ENCODE measurements around the gene LGALS14.

LGALS14 gene

DNA sequence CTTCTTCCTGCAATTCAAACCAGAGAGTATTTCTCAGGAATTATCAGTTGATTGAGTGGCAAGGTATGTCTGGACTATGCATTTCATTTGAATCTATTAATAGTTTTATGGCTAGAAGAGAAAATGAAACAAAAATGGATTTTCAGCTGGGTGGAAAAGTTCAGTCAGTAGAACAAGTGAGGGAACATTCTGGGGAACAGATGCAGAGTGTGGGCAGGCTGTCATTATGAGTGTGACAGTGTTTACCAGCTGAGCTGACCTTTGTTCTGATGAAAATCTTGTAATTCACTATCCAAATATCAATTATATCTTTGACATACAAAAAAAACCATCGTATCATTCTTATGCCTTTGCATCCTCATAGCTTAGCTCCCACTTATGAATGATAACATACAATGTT is 36.1 kb downstream of the LGALS14 start:
- H3K4me3 ChIP-seq (ENCODE audit: low read depth, low read length), result no peak overlapping the region
- no peak for DNase-seq (ENCODE audit: low read depth)
- TF ChIP-seq, protein P1, sequence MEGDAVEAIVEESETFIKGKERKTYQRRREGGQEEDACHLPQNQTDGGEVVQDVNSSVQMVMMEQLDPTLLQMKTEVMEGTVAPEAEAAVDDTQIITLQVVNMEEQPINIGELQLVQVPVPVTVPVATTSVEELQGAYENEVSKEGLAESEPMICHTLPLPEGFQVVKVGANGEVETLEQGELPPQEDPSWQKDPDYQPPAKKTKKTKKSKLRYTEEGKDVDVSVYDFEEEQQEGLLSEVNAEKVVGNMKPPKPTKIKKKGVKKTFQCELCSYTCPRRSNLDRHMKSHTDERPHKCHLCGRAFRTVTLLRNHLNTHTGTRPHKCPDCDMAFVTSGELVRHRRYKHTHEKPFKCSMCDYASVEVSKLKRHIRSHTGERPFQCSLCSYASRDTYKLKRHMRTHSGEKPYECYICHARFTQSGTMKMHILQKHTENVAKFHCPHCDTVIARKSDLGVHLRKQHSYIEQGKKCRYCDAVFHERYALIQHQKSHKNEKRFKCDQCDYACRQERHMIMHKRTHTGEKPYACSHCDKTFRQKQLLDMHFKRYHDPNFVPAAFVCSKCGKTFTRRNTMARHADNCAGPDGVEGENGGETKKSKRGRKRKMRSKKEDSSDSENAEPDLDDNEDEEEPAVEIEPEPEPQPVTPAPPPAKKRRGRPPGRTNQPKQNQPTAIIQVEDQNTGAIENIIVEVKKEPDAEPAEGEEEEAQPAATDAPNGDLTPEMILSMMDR (IDR thresholded peaks at IDR 0.05; ENCODE audit: insufficient read depth, low read depth, low read length, missing control alignments), result no peak

DNA sequence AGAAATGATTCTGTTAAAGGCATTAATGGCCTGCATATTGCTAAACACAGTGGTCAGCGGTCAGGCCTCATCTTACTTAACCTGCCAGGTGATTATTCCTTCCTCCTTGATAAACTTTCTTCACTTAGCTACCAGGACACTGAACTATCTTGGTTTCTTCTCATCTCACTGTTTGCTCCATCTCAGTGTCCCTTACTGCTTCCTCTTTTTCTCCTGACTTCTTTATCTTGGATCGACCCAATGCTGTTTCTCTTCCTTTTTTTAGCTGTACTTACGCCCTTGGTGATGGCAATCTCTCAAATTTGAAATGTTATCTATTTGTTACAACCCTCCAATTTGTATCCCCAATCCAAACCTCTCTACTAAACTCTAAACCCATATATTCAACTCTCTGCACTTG is 41.4 kb downstream of the LGALS14 start:
- no peak for DNase-seq (ENCODE audit: low read depth)
- no peak overlapping the region for H3K4me3 ChIP-seq (ENCODE audit: low read depth, low read length)
- TF ChIP-seq, protein P1 (IDR thresholded peaks at IDR 0.05; ENCODE audit: insufficient read depth, low read depth, low read length, missing control alignments), result no peak

DNA sequence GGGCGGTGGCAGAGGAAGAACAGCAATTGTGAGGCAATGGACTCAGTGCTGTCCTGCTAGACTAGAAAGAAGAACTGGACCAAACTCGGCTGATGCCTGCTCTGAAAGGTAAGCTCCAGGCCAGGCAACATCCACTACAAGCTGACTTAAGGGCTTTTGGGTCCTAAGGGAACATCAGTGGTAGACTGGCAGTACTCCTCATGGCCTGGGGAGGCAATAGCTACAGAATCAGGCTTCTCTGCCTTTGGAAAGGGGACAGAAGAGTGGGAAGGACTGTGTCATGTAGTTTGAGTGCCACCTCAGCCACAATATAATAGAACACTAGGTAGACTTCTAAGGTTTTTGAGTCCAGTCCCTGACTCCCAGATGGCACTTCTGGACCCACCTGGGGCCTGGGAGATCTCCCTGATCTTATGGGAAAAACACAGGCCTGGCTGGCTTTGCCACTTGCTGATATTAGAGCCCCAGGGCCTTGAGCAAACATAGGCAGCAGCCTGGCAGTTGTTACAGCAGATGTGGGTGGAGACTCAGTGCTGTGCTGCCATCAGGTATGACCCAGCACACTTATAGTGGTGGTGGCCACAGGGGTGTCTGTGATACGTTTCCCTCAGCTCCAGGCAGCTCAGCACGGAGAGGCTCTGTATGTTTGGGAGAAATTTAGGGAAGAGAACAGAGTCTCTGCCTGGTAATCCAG is 42.7 kb downstream of the LGALS14 start:
- H3K4me3 ChIP-seq (ENCODE audit: low read depth, low read length), result no peak overlapping the region
- DNase-seq (ENCODE audit: low read depth), result no peak
- TF ChIP-seq, protein P1 (IDR thresholded peaks at IDR 0.05; ENCODE audit: insufficient read depth, low read depth, low read length, missing control alignments), result no peak

DNA sequence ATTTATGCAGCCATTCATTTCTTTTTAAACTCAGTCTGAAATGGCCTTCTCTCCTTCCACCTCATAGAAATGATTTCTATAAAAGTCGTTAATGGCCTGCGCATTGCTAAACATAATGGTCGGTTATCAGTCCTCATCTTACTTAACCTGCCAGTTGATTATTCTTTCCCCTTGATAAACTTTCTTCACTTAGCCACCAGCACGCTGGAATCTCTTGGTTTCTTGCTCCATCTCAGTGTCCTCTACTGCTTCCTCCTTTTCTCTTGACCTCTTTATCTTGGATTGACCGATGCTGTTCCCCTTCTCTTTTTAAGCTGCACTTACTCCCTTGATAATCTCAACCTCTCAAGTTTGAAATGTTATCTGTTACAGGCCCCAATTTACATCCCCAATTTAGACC is 45.7 kb downstream of the LGALS14 start:
- no peak overlapping the region for H3K4me3 ChIP-seq (ENCODE audit: low read depth, low read length)
- TF ChIP-seq, protein P1 (IDR thresholded peaks at IDR 0.05; ENCODE audit: insufficient read depth, low read depth, low read length, missing control alignments), result no peak
- no peak for DNase-seq (ENCODE audit: low read depth)

DNA sequence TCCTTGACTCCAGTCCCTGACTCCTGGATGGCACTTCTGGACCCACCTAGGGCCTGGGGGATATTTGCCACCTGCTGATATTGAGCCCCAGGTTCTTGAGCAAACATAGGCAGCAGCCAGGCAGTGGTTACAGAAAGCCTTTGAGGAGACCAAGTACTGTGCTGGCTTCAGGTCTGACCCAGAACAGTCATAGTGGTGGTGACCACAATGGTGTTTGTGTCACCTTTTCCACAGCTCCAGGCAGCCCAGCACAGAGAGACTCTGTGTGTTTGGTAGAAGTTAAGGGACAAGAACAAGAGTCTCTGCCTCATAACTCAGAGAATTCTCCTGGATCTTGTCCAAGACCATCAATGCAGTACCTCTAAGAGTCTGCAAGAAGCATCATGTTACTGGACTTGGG is 48.1 kb downstream of the LGALS14 start:
- peak; percentile 34 for DNase-seq (ENCODE audit: low read depth)
- no peak overlapping the region for H3K4me3 ChIP-seq (ENCODE audit: low read depth, low read length)
- TF ChIP-seq, protein P1 (IDR thresholded peaks at IDR 0.05; ENCODE audit: insufficient read depth, low read depth, low read length, missing control alignments), result no peak

DNA sequence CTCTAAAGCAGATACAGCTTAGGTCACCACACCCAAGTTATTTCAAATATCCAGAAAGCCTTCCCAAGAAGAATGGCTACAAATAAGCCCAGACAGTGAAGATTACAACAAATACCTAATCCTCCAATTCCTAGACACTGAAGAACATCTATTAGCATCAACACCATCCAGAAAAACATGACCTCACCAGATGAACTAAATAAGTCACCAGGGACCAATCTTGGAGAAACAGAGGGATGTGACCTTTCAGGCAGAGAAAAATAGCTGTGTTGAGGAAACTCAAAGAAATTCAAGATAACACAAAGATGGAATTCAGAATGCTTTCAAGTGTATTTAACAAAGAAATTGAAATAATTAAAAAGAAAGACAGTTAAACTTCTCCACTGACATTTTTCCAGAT is 48.5 kb downstream of the LGALS14 start:
- TF ChIP-seq, protein P1 (IDR thresholded peaks at IDR 0.05; ENCODE audit: insufficient read depth, low read depth, low read length, missing control alignments), result no peak
- DNase-seq (ENCODE audit: low read depth), result no peak
- H3K4me3 ChIP-seq (ENCODE audit: low read depth, low read length), result no peak overlapping the region

DNA sequence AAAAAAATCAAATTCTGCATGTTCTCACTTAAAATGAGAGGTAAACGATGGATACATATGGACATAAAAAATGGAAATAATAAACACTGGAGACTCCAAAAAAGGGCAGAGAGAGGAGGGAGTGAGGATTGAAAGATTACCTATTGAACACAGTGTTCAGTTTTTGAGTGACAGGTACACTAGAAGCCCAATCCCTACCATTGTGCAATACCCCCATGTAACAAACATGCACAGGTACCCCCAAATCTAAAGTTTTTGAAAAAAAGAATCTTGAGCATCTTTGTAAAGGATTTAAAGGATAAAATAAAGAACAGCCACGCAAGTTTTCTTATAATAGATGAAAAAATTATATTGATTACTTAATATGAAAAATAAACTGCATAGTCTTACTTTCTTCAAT is 50.3 kb downstream of the LGALS14 start:
- H3K4me3 ChIP-seq (ENCODE audit: low read depth, low read length), result no peak overlapping the region
- TF ChIP-seq, protein P1 (IDR thresholded peaks at IDR 0.05; ENCODE audit: insufficient read depth, low read depth, low read length, missing control alignments), result no peak
- no peak for DNase-seq (ENCODE audit: low read depth)

Measured in GM12865 (cell line).